T47D (cell line): ENCODE measurements around the gene RSKR.
"Not testable (repeated sequence)": the region's sequence is repeated elsewhere in the genome, so short reads cannot be mapped to it uniquely, and the experiment has no call there.

Experiments used
- DNase-seq, 2 experiments: peaks; one replicate each; pipeline versions ENCODE4 v3.0.0 to v3.0.0-alpha.2; 2011 to 2012; ENCODE audit warnings: low read depth in 1 of 2, low spot score in 1 of 2
- JUND ChIP-seq: IDR thresholded peaks from 2 replicates; pipeline ENCODE4 v1.6.1; 2012; ENCODE audit warnings: low read depth
- in situ Hi-C: cut with HindIII; loops from 2 replicates; pipeline ENCODE4 v1.10.0; 2016; ENCODE audit warnings: low sequenced_read_pairs, low pct_unique_long_range_greater_than_20kb

Gene RSKR, protein sequence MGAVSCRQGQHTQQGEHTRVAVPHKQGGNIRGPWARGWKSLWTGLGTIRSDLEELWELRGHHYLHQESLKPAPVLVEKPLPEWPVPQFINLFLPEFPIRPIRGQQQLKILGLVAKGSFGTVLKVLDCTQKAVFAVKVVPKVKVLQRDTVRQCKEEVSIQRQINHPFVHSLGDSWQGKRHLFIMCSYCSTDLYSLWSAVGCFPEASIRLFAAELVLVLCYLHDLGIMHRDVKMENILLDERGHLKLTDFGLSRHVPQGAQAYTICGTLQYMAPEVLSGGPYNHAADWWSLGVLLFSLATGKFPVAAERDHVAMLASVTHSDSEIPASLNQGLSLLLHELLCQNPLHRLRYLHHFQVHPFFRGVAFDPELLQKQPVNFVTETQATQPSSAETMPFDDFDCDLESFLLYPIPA

DNA sequence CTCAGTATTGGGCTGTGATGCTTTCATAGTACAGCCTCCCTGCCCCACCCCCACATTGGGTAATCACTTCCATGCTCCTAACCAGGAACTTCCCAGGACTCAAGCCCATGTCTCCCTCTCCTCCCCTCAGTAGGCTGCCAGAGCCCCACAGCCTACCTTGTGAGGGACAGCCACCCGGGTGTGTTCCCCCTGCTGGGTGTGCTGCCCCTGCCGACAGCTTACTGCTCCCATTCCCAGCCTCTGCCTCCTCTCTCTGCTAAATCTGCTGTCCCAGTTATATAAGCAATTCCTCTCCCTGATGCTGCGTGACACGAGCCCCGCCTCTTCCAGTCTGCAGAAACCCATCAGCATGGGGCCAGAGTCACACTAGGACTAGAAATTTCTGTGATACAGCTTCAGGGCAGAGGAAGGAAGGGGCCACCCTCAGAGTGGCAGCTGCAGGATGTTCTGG is at the start of gene RSKR:
TSS of gene RSKR (minus strand) at position 255 of the 451 bp plus-strand sequence. CDS start at position 231, 24 bp downstream.
- no peak for DNase-seq
- no peak for TF ChIP-seq JUND
- in situ Hi-C loops = no loop called here

- no peak for DNase-seq
- in situ Hi-C loops = no loop called here
- no peak for TF ChIP-seq JUND
Observed at GRCh38 chr17:28663723-28664122, 49.7 kb upstream of the RSKR start.

- in situ Hi-C loops = no loop called here
- no peak for TF ChIP-seq JUND
- DNase-seq = peak in 1 of 2 experiments; percentile 23
Observed at GRCh38 chr17:28662527-28662829, 48.5 kb upstream of the RSKR start.

- TF ChIP-seq JUND = no peak
- in situ Hi-C loops = no loop called here
Observed at GRCh38 chr17:28661635-28662526, 47.9 kb upstream of the RSKR start, which contains the start of the genes SDF2 and SUPT6H. Gene SDF2, minus strand, starts transcription at chr17:28661906. Its CDS starts 30 bp downstream, at chr17:28661876. Gene SUPT6H, plus strand, starts transcription at chr17:28662205. Its CDS starts 11,197 bp downstream, at chr17:28673402.

GRCh38 chr17:28659497-28659881 is 45.5 kb upstream of the RSKR start:
- in situ Hi-C loops = not testable (repeated sequence)

More at GRCh38 chr17:28661635-28662526, 47.9 kb upstream of the RSKR start, which contains the start of the genes SDF2 and SUPT6H:
- DNase-seq = peak; percentile 92 to 94

DNA sequence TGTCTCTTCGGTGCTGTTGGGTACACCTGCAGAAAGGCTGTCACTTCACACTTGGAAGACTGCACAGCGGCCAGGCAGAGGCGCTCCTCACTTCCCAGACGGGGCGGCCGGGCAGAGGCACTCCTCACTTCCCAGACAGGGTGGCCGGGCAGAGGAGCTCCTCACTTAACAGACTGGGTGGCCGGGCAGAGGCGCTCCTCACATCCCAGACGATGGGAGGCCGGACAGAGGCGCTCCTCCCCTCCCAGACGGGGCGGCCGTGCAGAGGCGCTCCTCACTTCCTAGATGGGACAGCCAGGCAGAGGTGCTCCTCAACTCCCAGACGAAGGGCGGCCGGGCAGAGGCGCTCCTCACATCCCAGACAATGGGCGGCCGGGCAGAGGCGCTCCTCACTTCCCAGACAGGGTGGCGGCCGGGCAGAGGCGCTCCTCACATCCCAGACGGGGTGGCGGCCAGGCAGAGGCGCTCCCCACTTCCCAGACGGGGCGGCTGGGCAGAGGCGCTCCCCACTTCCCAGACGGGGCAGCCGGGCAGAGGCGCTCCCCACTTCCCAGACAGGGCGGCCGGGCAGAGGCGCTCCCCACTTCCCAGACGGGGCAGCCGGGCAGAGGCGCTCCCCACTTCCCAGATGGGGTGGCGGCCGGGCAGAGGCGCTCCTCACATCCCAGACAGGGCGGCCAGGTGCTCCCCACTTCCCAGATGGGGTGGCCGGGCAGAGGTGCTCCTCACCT is 44.9 kb upstream of the RSKR start:
- DNase-seq, in situ Hi-C loops: not testable (repeated sequence)

More at GRCh38 chr17:28659497-28659881, 45.5 kb upstream of the RSKR start:
- DNase-seq = not testable (repeated sequence)

DNA sequence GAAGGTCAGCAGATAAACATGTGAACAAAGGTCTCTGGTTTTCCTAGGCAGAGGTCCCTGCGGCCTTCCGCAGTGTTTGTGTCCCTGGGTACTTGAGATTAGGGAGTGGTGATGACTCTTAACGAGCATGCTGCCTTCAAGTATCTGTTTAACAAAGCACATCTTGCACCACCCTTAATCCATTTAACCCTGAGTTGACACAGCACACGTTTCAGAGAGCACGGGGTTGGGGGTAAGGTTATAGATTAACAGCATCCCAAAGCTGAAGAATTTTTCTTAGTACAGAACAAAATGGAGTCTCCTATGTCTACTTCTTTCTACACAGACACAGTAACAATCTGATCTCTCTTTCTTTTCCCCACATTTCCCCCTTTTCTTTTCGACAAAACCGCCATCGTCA is 44.4 kb upstream of the RSKR start:
- DNase-seq, in situ Hi-C loops: not testable (repeated sequence)

GRCh38 chr17:28657756-28658155 is 43.8 kb upstream of the RSKR start:
- in situ Hi-C loops = no loop called here
- DNase-seq = no peak
- TF ChIP-seq JUND = no peak

GRCh38 chr17:28655160-28655559 is 41.2 kb upstream of the RSKR start:
- TF ChIP-seq JUND = no peak
- in situ Hi-C loops = no loop called here
- DNase-seq = no peak

- DNase-seq = no peak
- no peak for TF ChIP-seq JUND
- in situ Hi-C loops = no loop called here
Observed at GRCh38 chr17:28648698-28649097, 34.7 kb upstream of the RSKR start.

- no peak for TF ChIP-seq JUND
- in situ Hi-C loops = no loop called here
- DNase-seq = peak in 1 of 2 experiments; percentile 21
Observed at GRCh38 chr17:28646039-28646754, 32.2 kb upstream of the RSKR start.

DNA sequence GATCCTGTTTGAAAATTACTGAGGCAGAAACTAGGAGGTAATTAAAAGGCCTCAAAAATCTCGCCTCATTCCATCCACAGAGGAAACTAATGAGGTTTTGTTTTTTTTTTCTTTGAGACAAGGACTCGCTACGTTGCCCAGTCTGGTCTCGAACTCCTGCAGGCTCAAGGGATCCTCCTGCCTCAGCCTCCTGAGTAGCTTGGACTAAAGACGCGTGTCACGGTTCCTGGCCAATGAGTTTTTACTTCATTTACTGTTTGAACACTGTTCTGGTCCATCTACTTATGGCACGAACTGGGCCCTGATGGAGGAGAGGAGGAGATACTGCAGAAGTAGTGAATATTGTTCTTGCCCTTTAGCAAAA is 31.6 kb upstream of the RSKR start:
- no peak for DNase-seq
- in situ Hi-C loops = no loop called here
- no peak for TF ChIP-seq JUND
